ENCODE results near the gene EIF4A3.

The EIF4A3 gene

GRCh38 chr17:80147035-80147822 lies at the start of gene EIF4A3:
Gene EIF4A3, minus strand, starts transcription at chr17:80147128. Its CDS starts 167 bp downstream, at chr17:80146961.
- peak; percentile 94 for DNase-seq (ENCODE audit: low read depth)

DNA sequence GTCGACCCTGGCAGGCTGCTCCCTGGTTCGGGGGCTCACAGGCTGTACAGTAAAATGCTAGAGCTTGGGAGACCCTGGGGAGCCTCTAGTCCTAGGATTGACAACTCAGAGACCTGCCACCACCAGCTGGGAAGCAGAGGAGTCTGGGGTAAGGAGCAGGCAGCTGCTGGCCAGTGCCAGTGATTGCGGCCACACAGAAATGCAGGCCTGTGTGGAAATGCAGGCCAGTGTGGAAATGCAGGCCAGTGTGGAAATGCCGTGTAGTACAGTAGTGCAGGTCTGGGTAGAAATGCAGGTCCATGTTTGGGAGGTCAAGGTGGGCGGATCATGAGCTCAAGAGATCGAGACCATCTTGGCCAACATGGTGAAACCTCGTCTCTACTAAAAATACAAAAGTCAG lies 49.7 kb upstream of the EIF4A3 start:
- DNase-seq (ENCODE audit: low read depth): no peak

GRCh38 chr17:80195671-80196529 lies 49.0 kb upstream of the EIF4A3 start:
- peak; percentile 37 for DNase-seq (ENCODE audit: low read depth)

DNA sequence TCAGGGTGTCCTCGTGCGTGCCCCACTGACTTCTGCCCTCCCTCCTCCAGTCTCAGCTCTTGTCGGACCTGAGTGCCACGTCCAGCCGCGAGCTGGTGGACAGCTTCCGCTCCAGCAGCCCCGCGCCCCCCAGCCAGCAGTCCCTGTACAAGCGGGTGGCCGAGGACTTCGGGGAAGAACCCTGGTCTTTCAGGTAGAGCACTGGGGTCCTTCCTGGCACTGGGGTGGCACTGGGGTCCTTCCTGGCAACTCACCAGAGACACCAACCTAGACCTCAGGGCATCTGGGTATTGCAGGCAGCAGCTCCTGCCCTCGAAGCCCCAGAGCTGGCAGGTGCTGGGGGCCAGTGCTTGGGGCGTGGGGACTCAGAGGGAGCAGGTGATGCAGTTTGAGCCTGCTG lies 48.2 kb upstream of the EIF4A3 start:
- DNase-seq (ENCODE audit: low read depth): no peak

- no peak for DNase-seq (ENCODE audit: low read depth)
Observed at GRCh38 chr17:80191865-80192661, 45.1 kb upstream of the EIF4A3 start.

GRCh38 chr17:80191192-80191591 lies 44.3 kb upstream of the EIF4A3 start:
- no peak for DNase-seq (ENCODE audit: low read depth)

DNA sequence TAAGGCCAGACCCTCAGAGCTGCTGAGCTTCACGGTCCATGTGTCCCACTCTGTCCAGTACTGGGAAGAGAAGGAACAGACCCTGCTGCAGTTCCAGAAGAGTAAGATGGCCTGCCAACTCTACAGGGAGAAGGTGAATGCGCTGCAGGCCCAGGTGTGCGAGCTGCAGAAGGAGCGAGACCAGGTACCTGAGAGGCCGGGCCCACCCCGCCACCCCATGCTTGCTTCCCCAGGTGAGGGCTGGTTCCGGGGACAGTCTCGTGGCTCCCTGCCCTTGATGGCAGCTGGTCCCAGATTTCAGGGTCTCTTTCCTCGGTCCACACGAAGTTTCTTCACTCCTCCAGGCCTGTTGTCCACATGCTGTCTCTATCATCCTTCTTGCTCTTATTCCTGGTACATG lies 43.8 kb upstream of the EIF4A3 start:
- no peak for DNase-seq (ENCODE audit: low read depth)

DNA sequence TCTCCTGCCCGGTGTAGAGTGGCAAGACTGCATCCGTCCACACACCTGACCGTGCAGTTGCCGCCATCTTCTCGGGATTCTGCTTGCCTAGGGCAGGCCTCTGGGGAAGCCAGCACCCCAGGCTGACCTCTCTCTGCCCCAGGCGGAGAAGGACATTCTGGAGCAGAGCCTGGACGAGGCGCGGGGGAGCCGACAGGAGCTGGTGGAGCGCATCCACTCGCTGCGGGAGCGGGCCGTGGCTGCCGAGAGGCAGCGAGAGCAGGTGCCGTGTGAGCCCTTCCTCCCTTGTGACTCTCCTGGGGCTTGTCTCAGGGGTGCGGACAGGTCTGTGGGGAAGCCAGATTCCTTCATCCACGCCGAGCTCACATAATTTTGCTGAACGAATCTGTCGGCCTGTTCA lies 42.7 kb upstream of the EIF4A3 start:
- no peak for DNase-seq (ENCODE audit: low read depth)

DNA sequence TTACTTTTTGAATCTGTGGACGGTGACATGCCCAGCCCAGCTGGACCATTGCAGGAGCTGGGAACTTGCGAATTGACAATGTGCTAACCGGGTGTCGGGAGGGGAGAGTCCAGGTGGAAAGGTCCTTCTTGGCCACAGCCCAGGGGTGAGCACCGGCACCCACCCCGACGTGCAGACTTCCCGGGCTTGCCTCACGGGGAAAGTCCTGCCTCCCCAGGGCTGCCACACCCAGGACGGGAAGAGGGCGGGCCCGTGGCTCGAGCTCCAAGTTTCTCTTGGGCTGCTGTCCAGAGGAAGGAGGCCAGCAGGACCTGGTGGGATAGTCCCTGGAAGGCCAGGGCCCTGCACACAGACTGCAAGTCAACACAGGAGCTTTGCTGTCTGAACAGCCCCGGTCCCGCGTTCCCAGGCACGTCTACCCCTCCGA lies 40.6 kb upstream of the EIF4A3 start:
- no peak for DNase-seq (ENCODE audit: low read depth)

DNA sequence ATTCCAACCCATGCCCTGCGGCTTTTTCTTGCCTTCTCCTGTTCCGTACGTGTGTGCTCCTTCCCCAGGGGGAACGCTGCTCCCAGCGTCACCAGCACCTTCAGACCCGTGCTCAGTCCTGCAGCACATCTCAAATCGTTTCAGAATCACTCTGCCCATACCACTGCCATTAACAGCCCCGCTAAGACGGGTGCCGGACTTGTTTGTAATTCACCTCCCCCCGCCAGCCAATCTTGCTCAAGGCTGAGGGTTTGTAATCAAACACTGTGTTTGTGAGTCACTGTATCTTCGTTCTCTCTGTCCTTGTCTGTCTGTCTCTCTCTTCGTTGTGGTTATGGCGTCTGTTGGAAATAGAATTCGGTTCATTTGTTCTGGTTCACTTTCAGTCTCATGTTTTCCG lies 40.2 kb upstream of the EIF4A3 start:
- DNase-seq (ENCODE audit: low read depth): no peak

DNA sequence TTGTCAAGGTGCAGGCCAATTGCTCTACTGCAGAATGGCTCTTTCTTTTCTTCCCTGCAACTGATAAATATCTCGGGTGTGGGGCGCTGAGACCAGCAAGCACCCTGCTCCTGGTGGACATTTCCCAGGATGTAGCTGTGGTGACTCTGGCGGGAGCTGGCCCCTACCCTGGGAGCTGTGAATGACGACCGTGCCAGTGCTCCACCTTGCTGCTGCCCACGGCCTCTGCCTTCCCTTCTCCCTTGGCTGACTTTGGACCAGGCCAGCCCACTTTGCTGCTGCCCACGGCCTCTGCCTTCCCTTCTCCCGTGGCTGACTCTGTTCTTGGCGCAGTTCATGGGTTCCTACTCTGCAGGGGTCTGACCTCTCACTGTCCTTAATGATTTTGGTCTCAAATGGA lies 39.0 kb upstream of the EIF4A3 start:
- no peak for DNase-seq (ENCODE audit: low read depth)

DNA sequence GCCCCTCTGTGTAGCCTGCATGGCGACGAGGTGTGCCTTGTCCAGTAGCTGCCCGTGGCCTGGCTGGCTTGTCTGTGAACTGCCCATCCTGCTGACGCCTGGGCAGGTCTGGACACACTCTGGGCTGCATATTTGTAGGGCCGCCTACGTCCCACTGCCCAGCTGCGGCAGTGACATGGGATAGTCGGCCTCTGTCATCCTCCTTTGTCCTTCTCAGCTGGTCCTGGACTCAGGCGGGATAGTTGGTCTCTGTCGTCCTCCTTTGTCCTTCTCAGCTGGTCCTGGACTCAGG lies 37.4 kb upstream of the EIF4A3 start:
- no peak for DNase-seq (ENCODE audit: low read depth)

- no peak for DNase-seq (ENCODE audit: low read depth)
Observed at GRCh38 chr17:80183581-80184422, 36.9 kb upstream of the EIF4A3 start.

- no peak for DNase-seq (ENCODE audit: low read depth)
Observed at GRCh38 chr17:80182845-80183223, 35.9 kb upstream of the EIF4A3 start.

DNA sequence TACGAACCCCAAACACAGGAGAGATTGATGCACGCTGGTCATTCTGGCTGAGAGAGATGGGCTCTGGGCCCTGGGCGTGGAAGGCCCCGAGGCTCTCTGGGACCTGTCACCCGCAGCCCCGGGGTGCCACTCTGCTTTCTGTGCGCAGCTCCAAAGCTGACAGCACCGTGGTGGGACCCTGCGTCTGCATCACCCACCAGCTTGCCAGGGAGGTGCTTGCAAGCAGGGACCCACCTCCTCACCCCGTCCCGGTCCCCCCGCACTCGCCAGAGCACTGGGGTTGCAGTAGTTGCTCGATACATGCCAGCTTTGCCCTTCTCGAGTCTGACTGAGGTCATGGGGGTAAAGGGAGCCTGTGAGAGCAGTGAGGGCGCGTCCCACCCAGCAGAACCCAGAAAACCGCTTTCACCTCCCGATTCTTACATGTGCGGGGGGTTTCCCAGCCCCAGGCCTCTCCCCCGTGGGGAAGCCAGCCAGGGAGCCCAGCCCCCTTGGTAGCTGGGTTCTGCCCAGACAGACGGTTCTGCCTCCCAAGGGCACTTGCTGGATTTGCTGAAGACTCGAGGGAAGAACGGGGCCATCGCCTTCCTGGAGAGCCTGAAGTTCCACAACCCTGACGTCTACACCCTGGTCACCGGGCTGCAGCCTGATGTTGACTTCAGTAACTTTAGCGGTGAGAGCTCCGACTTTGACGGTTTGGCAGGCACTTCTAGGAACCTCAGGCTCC lies 35.4 kb upstream of the EIF4A3 start:
- DNase-seq (ENCODE audit: low read depth): no peak

DNA sequence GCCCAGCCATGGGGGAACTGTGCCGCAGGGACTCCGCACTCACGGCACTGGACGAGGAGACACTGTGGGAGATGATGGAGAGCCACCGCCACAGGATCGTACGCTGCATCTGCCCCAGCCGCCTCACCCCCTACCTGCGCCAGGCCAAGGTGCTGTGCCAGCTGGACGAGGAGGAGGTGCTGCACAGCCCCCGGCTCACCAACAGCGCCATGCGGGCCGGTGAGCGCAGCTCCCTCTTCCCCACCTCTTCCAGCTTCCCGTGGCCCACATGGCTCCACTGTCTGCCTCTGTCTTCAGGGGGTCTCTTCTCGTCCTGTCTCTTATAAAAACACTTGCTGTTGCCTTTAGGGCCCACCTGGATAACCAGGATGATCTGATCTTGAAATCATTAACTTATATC lies 34.5 kb upstream of the EIF4A3 start:
- DNase-seq (ENCODE audit: low read depth): no peak

DNA sequence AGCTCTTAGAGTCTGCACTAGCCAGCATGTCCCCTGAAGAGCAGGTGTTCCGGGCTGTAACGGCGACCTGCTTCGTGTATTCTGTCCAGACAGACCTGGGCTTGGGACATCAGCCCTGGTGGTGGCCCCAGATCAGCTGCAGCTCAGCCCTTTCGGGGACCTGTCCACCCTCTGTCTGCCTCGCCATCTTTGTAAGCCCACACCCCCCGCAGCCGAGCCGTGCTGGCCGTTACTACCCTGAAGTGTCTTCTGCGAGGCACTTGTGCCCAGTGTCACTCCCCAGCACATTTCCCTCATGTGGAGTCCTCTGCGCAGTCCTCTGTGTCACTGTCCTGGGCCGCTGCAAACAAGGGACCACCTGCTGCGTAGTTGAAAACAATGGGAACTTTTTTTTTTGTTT lies 33.3 kb upstream of the EIF4A3 start:
- DNase-seq (ENCODE audit: low read depth): no peak

- no peak for DNase-seq (ENCODE audit: low read depth)
Observed at GRCh38 chr17:80177986-80178595, 31.2 kb upstream of the EIF4A3 start.

- DNase-seq (ENCODE audit: low read depth): no peak
Observed at GRCh38 chr17:80176757-80177156, 29.8 kb upstream of the EIF4A3 start.

- DNase-seq (ENCODE audit: low read depth): no peak
Observed at GRCh38 chr17:80173916-80174315, 27.0 kb upstream of the EIF4A3 start.

GRCh38 chr17:80173126-80173525 lies 26.2 kb upstream of the EIF4A3 start:
- no peak for DNase-seq (ENCODE audit: low read depth)
